ENCODE measurements around the gene RFX2. TPM values are rescaled to one million over a fixed set of nuclear protein-coding genes. Genes with fewer than 3 reads are reported as not detected.

Gene RFX2
- total RNA-seq, 1 donor from 2014 or later = 8.3 TPM

Other genes starting within 250 kb of the RFX2 start
- gene FUT5, start 240.0 kb downstream of the RFX2 start, total RNA-seq = not detected
- 606 TPM for gene NDUFA11, start 206.7 kb downstream of the RFX2 start, total RNA-seq
- 2.1 TPM for gene VMAC, start 205.6 kb downstream of the RFX2 start, total RNA-seq
- gene CAPS, start 196.2 kb downstream of the RFX2 start, total RNA-seq = 3.4 TPM
- gene RANBP3, start 132.4 kb downstream of the RFX2 start, total RNA-seq = 57.4 TPM
- not detected for gene ACSBG2, start 25.2 kb upstream of the RFX2 start, total RNA-seq
- 37.2 TPM for gene MLLT1, start 169.5 kb upstream of the RFX2 start, total RNA-seq
- not detected for gene ACER1, start 223.1 kb upstream of the RFX2 start, total RNA-seq

Measured in Right ventricle myocardium superior (tissue), 1 donor.